NOMO-1 (cell line): ENCODE results near the gene MYLK4.

Experiments used
- DNase-seq, 2 experiments: peaks; one replicate each; lab custom pipeline; 2025; ENCODE audit not compliant: unreplicated experiment in 2 of 2; lab: John Stamatoyannopoulos, UW

The MYLK4 gene

DNA sequence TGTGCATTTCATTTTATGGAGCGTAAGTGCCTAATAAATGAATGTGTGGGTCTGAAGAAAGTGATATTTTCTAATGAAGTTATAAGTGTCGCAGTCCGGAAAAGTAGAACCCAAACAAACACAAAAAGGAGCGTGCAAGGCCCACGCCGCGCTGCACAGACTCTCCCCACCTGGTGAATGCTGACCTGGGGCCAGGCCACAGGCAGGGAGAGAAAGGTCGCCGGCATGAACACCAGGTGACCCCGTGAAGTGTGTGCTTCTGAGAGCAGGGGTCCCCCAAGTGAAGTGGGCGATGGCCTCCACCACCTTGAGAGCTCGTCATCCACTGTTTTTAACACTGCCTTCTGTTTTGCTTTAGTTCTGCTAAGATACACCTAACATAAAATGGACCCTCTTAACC is 114.8 kb downstream of the MYLK4 start:
- no peak for DNase-seq

DNA sequence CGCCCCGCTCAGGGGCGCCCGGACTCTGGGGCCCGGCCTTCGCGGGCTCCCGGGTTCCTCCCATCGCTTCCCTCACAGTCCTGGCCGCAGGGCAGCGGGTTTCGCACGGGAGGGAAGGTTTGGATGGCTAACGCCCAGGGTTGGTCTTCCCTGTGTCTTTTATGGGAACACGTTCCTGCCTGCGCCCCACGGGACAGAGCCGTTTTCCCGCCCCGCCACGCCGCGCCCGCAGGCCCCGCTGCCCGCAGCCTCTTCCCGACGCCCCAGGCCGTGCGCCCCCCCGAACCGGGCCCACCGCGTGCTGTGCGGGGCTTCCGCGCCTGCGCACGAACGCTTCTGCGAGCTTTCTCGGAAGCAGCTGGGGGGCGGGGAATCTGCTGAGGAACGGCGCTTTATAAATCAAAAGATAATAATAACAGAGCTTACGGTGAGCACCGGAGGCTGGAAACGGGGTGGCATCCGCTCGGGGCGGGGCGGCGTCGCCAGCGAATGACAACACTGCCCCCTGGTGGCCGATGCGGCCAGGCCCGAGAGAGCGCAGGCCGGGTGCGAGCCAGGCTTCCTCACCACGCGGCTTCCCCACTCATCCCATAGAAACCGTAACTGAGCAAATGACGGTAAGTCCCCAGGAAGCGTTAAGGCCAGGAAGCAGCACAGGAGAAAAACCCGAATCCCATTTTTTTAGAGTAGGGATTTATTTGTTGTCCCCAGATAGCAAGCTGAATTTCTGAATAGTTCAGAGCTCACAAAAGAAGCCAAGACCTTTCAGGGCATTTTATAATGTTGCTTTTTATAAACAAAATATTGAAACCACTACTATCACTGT is 116.4 kb downstream of the MYLK4 start:
- DNase-seq: peak; percentile 88 to 90

DNA sequence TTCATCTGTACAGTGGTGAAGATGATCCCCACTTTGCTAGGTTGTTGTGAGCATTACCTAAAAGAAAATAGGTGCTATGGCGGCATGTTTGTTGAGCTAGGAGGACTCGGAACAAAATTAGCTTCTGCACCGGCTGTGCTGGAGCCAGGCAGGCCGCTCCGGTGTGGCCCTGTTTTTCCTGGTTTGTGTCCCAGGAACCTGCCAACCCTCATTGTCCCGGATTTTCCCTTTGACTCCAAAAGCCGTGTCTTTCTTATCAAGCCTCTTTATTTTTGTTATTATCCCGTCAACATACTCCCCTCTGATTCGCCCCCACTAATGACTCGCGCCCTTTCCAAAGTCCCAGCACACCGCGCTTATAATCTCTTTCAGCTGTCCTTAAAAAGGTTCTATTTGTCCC is 117.0 kb downstream of the MYLK4 start:
- no peak for DNase-seq

DNA sequence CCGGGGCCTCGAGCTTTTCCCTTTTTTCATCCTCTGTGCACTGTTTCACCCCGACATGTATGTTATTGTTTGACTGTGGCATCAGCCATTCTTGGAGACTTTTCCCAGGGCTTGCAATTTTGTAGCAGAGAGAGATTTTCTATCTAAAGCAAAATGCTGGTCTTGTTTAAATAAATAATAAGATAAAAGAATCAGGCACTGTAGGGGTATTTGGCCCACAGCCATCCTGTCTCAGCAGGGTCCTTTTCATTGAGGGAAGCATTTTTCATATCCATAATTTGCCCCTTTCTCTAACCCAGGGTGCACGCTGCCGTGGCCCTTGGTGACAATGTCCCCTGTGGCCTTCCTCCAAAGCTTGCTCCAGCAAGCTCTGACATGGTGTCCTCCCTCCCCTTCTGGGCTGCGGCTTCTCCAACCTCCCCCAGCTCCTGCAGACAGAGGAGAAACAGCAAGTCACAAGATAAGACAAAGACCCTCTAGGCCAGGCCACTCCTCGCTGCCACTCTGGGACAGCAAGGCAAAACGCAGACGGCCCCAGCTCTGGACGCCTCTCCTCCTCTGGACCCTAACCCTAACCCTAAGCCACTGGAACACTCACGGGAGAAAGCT is 117.6 kb downstream of the MYLK4 start:
- DNase-seq: no peak

DNA sequence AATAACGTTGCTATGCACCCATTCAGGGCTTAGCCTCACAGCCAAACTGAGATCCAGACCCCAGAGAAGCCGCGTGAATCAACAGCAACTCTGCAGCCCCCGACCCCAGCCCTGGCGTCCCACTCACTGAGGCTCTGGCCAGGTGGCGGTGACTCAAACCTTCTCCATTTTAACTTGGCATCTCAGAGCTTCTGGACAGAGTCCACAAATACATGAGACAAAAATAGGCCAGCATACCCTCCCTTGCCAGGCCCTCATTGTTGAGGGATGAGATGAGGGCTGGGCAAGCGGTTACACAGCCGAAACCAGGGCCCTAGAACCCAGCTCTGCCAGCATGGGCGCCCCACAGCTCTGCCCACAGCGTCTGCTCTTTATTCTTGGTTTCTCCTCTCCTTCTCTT is 118.4 kb downstream of the MYLK4 start:
- no peak for DNase-seq

DNA sequence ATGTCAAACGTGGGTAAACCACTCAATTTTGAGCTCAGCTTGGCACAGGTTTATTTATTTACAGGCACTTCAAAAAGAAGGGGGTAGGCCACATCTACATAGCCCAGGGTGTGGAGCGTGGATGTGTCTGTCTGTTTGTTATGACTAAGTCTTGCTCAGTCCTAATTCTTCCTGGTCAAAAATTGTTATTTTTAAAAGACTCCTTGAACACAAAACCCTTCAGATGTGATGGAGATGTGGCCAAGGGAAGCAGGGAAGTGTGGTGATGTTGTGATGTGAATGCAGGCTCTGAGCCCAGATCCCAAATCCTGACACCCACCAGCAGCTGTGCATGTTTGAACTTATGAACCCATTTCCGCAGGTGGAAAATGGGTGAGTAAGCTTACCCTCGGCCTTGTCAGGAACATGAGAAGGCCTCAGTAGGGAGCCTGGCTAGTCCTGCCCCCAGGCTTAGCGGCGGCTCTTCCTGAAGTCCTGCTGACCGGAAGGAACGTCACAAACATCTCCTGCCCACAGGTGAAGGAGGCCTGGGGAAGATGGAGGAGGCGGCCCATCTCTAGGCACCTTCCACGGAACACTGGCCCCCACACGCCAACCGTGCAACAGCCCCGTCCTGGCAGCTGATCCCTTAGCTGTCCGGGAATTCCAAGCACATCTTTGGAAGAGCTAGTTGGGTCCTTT is 119.7 kb downstream of the MYLK4 start:
- no peak for DNase-seq

DNA sequence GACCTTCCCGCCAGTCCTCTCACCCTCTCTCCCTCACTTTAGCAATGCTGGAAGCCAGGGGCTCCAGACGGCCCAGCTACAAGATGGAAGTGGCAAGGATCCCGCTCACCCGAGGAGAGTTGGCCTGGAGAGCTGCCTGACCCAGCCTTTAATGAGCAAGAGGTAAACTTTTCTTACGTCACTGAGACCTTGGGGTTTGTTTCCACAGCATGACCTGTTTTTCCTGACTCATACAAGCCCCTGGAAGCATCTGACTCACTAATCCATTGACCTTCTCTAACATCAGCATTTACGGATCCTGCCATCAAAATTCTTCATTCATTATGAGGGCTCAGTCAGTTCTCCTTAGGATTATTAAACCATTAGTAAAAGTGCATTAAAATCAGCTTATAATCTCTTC is 120.4 kb downstream of the MYLK4 start:
- DNase-seq: no peak

DNA sequence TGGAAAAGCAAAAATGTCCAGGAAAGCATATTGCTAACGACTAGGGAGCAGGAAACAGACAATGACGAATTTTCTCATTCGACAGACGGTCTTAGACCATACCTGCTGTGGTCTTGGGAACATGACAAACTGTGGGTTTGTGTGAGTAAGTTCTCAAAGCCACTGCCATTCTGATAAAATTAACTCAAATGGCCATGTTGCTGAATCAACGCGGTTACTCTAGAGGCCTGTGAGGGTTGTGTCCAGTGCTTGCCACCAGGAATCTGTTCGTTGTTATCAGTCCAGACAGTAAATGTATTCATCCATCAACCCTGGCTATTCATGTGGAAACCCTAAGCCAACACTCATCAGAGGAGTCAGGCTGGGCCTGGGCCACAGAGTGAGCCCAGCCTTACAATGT is 124.3 kb downstream of the MYLK4 start:
- DNase-seq: no peak

DNA sequence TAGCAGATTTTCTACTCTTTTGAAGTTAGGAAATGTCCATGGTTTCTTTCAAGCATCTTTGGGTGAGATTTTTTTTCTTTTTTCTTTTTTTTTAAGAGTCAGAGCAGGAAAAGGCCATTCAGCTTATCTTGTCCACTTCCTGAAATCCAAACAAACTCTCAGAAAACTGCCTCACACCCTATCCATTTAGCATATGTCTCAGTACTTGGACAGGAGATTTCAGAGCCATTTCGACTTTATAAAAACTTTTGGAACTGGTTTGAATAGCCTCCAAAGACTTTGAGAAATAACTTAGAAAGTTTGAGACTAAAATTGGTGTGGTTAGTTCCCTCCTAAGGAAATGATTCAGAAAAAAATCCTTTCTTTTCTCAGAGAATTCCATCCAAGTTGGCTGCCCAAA is 125.1 kb downstream of the MYLK4 start:
- no peak for DNase-seq

DNA sequence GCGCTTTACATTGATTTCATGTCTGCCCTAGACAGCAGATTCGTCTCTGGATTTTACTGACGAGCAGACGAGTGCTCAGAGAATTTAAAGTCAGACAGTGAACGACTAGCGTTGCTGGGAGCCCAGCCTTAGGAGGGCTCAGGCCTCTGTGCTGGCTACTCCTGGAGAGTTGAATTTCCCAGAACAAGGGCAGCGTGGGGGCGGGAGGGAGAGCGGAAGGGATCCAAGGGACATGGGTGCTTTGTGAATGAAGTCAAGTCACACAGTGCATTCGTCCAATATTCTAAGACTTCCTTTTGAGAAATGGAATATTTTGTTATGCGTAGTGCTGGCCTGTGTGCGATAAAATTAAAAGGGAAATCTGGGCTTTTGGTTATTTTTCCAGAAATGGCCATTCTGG is 126.5 kb downstream of the MYLK4 start:
- DNase-seq: no peak

DNA sequence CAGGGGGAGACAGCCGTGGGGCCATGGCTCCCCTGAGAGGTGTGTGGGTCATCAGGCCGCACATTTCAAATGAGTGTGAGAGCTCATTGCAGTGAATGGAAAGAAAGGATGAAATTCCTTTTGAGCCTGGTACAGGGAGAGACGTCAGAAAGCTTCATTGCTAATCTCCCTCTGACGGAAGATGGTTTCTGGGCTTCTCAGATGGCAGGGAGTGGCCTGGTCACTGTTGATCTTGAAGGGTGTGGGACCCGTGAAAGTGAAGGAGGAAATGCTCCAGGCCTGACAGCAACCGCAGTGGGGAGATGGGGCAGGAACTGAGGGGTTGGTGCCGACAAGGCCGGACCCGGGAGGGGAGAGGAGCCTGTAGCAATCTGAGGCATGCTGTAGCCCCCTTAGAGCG is 127.4 kb downstream of the MYLK4 start:
- no peak for DNase-seq

DNA sequence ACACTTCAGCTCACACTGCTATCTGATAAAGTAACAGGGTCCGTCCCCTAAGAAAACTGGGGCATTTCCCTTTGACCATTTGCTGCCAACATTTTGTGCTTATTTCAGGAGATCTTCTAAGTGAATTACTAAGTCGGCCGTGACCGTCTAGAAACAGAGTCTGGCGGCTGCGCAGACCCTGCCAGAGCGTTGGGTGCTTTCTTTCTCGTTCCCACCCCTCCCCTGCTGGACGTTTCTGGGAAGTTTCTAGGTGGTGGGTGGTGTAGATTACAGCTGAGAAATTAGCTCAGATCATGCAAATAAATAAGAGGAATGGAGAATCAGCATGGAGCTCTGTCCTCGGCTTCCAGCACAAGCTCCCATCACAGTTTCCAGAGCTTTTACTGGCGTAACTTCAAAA is 128.1 kb downstream of the MYLK4 start:
- no peak for DNase-seq

DNA sequence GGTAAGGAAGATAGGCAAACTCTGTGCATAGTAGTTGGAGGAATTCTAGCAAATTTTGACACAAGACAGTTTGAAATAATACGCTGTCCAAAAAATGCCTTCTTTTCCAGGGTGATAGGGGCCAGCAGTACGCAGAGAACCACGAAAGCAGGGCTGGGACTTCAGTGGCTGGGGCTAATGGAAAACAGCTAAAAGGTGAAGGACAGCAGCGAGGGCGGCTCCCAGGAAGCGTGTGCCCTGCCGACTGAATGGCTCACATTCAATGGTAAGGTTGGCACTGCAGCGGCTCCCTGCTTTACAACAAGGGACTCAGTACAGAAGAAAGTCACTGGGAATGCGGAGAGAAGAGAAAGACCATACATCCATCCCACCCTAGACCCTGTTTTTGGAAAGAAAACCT is 131.1 kb downstream of the MYLK4 start:
- no peak for DNase-seq

DNA sequence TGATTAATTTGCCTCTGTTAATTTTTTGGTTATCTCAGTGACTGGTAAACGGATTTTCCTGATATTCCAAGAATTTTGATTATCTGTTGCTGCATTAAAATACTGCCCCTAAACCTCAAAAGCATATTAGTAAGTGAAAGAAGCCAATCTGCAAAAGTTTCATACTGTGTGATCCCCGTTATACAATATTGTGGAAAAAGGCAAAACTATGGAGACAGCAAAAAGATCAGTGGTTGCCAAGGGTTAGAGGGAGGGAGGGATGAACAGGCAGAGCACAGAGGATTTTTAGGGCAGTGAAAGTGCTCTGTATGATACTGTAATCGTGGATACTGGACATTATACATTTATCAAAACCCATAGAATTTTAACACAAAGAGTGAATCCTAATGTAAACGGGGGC is 133.0 kb downstream of the MYLK4 start:
- no peak for DNase-seq

DNA sequence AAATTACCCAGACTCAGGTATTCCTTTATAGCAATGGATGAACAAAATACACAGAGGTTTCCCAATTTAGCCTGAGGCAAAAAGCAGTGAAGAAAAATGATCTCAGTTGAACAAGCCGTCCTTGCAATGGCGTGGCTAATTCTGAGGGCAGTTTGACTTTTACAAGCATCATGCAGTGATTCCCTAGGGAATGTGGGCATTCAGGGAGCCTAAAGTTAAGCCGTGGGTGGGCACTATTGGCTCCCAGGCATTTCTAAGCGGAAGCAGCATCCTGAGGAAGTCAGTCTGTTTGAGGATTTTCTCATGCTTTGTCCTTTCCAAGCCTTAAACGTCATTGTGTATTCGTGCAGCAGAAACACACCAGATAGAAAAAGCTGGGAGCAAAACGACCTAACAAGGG is 133.9 kb downstream of the MYLK4 start:
- DNase-seq: no peak

DNA sequence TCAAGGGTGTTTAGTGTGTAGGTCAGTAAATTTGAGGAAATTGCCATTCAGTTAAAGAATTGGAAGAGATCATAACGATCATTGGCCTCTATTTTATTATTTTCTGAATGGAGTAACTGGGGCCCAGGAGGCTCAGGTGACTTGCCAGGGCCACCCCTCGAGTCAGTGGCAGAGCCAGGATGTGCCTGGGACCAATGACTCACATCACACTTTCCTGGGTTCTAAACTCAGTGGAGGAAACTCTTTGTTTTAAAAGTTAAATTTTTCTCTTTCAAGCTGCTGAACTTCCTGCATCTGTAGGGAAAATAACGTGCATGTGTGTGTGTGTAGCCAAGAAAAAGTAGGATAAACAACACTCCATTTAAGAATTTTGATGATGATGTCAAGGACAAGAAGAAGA is 135.5 kb downstream of the MYLK4 start:
- DNase-seq: no peak

DNA sequence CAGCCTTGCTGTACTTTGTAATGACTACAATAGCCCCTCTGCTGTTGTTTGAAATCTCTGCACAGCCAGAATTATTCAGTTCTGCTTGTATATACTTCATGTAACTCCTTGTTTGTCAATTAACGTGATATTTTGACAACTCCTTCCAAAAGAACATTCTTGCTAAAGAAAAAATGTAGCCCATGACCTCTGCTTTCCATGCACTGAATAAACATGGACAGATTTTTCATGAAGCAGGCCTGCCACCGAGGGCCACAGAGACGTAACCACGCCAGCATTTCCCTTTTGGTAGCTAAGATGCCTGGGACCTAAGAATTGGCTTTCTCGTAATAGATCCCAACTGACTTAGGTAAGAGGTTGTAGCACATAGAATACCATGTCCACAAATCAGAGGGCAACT is 135.9 kb downstream of the MYLK4 start:
- no peak for DNase-seq

DNA sequence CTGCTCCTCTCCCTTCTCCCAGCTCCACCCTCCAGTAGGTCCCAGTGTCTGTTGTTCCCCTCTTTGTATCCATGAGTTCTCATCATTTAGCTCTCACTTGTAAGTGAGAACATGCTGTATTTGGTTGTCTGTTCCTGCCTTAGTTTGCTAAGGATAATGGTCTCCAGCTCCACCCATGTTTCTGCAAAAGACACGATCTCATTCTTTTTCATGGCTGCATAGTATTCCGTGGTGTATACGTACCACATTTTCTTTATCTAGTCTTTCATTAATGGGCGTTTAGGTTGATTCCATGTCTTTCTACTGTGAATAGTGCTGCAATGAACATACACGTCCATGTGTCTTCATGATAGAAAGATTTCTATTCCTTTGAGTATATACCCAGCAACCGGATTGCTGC is 136.6 kb downstream of the MYLK4 start:
- DNase-seq: no peak
